AG20443 (cell line): ENCODE results near the gene NANOS3.

ENCODE experiments used
- DNase-seq: peaks from one replicate; pipeline ENCODE4 v3.0.0; 2012; ENCODE audit warnings: low spot score, mixed read lengths

The NANOS3 gene

DNA sequence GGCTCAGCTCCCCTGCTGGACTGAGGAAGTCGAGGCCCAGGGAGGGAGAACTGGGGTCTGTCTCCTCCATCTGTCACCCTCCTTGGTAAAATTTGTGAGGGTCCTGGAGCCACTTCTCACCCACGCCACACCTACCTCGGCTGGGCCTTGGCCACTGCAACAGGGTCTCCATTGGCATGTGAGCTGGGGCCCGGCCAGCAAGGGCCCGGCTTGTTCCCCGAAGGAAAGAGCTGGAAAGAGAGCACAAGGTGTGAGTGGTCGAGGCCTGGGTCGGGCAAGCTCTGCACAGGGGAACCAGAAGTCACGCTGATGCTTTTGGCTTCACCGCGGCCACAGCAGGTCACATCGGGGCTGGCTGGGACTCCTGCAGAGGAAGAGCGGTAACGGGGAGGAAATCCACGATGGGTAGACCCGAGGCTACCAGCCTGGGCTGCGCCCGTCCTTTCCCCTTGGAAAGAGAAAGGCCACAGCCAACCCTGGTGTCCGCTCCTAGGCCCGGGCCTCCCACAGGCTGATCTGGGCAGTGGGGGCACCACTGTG is 9.0 kb downstream of the NANOS3 start:
- DNase-seq = no peak

DNA sequence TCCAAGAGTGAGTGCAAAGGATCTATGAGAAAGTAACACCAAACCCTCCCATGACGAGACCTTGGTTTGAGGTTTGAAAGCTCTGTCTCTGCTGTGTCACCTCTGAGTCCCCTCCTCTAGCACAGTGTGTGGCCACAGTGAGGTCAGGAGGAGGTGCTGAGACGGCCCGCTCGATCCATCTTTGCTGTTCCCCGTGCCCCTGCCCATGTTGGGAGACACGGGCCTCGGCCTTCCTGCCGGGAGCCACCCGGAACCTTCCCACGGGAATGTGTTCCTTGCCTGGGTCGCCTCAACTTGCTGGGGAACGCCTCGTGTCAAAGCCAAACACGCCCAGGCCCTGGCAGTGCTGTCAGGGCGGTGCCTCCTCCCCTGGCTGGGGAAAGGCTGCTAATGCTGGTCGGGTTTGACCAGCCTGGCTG is 10.1 kb downstream of the NANOS3 start:
- DNase-seq = peak; percentile 53

DNA sequence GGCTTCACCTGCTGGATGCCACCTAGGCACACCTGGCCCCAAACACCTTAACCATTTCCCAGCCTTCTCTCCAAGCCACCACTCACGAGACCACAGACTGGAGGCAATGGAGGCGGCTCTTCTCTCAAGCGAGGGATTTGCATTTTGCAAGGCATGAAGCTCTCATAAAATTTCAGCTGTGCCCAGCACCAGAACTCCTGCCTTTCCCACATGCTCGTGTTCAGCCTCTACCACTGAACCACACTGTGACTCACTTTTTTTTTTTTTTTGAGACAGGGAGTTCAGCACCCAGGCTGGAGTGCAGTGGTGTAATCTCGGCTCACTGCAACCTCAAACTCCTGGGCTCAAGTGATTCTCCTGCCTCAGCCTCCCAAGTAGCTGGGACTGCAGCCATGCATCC is 10.6 kb downstream of the NANOS3 start:
- peak; percentile 68 for DNase-seq

DNA sequence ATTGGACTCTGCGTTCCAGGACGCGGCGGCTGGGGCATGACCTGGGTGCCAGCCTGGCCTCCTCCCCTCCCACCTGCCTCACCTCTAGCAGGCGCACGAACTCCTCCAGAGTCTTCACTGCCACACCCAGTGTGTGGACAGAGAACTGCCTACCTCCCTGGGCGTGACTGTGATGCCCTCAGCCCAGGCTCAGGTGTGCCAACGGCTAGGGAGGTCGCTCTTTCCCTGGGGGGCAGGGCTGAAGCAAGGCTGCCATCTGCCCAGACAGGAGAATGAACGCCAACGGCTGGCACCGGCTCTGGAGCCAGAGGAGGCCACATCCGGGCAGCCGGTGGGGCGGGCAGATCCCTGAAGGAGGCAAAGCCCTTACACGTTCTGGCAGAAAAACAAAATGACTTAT is 11.3 kb downstream of the NANOS3 start:
- no peak for DNase-seq

DNA sequence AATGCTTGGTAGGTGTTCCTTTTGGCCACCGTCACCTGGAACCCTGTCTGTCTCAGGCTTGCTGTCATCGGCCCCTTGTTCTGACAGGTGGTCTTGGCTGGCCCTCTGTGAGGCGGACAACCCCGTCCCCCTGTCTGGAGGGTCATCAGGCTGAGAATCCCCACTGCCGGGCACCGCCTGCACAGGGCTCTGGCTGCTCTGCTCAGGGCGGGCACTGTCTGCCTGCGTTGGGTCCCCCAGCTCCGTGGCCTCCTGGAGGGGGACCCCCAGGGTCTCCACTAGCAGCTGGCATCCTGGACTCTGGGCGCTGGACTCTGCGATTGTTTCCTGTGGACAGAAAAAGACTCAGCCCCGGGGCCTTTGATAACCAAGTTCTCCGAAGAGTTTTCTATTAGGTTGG is 13.2 kb downstream of the NANOS3 start:
- no peak for DNase-seq

DNA sequence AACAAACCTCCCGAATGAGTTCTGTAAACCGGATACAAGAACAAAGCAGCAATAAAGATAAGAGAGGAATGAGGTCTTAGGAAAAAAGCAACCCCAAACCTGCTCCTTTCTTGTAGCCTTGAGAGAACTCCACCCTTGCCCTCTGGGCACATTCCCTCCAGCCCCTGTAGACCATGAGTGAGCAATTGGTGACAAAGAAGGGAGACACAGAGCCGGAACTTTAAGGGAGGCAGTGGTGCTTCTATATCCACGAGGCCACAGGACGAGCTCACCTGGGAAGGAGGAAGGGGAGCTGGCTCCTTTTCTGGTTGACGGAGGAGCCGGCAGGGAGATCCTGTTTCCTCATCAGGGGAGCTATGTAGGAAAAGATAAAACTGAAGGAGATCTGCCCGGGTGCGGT is 15.9 kb downstream of the NANOS3 start:
- DNase-seq = no peak

DNA sequence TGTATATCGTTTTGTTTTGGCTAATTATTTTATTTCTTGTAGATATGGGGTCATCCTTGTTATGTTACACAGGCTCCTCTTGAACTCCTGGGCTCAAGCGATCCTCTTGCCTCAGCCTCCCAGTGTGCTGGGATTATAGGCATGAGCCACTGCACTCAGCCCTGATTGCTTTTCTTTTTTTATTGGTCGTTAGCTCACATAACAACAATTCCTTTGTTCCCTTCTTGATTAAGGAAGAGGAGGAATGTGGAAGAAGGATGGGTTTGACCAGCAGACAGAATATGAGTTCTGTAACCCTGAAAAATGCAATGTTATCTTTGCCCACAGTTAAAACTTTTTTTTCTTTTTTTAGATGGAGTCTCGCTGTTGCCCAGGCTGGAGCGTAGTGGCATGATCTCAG is 17.6 kb downstream of the NANOS3 start:
- DNase-seq = no peak

DNA sequence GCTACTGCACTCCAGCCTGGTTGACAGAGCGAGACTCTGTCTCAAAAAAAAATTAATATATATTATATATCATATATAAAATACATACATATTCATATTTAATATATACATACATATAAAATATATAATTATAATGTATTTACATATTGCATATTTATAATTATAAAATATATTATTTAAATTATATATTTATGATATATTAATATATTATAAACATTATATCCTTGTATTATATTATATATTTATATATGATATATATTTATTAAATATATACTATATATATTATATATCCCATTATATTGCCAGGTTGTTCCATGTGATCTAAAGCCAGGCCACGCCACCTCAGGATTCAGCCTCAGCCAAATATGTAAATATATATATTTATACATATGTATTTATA is 19.3 kb downstream of the NANOS3 start:
- DNase-seq = no peak

DNA sequence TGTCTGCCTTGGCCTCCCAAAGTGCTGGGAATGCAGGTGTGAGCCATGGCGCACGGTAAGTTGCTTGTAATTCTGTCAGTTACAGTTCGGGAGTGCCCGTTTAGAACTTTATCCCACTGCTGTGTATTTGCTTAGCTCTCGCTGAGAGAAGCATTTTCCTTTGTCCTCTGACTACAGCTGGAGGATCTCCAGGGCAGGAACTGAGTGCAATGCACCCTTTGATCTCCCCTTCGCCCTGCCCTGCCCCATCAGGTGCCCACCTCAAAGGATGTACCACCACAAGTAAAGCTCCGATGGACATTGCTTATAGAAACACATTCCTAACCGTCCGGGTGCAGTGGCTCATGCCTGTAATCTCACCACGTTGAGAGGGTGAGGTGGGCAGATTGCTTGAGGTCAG is 22.5 kb downstream of the NANOS3 start:
- DNase-seq = no peak

DNA sequence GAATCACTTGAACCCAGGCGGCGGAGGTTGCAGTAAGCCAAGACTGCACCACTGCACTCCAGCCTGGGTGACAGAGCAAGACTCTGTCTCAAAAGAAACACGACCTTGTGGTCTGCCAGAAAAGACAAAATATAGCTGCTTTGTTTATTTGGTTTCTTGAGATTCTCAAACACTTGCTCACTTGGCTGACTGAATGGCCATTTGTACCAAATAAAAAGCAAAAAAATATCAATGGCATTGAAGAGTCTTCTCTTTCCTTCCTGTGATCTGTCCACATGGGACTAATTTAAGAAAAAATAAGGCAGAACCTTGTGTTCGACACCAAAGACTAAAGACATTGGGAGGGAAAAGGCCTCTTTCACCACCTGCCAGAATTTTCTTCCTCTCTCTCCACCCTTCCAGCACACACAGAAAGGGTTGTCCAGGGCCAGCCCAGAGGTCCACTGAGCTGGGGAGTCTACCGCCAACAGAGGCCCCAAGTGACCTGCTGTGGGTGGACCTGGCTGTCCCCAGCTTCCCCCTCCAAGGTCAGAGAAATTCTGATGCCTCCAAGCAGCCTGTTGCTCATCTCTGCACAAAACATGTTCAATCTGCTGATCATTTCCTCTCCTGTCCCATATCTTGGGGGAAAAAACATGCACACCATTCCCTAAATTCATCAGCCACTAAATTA is 23.1 kb downstream of the NANOS3 start:
- no peak for DNase-seq

DNA sequence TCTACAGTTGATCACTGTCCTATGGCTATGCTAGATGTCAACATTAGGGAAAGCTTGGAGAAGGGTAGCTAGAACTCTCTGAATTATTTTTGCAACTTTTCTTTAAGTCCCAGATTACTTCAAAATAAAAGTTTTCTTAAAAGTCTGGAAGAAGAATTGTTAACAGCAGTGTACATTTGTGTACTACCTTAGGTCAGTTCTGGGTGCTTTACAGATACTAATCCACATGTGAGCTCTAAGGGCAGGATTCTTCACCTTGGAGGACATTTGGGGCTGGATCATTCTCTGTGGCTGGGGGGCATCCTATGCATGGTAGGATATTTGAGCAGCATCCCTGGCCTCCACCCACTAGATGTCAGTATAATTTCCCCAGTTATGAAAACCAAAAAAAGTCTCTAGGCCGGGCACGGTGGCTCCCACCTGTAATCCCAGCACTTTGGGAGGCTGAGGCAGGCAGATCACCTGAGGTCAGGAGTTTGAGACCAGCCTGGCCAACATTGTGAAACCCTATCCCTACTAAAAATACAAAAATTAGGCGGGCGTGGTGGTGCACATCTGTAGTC is 26.1 kb downstream of the NANOS3 start:
- no peak for DNase-seq

DNA sequence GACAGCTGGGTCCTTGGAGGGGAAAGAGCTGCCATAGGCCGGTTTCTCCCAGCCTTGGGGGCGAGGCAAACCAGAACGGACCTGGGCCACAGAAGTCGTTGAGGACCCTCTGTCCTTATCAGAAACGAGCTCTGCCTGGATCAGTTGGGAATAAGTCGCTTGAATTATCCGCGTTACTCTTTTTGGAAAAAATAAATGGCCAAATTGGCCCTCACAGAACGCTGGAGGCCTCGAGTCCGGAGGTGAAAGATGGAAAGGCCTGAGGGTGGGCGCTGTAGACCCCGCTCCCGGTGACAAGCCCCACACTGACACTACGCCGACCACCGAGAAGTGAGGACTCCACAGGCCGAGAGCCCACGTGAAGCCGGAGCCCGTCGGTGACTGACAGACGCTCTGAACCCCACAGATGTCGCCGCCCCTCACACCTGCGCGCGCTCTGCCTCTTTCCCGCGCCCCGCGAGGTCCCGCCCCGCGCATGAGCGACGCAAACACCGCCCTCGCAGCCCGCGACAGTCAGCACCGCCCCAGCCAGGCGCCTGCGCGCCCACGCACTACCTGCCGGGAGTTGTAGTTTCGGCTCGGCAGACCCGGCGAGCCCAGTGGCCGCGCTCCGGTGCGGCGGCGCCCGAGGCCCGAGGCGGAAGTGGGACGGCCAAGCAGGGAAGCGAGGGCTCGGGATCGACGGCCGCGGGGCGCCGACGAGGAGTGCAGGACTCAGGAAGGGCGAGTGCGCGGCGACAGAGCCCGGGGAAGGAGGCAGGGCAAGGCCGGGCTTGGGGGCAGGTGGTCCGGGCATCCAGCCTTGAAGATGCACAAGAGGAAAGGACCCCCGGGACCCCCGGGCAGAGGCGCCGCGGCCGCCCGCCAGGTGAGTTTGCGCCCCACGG is 28.9 kb downstream of the NANOS3 start, which contains the start of the genes BRME1 and CC2D1A:
Gene BRME1, minus strand, starts transcription at position 484 of the 887 bp plus-strand sequence. CDS start 1,225 bp downstream, outside the sequence.
Gene CC2D1A, plus strand, starts transcription at position 568 of the 887 bp plus-strand sequence. Its CDS starts 241 bp downstream, at position 809.
- DNase-seq = peak; percentile 100

DNA sequence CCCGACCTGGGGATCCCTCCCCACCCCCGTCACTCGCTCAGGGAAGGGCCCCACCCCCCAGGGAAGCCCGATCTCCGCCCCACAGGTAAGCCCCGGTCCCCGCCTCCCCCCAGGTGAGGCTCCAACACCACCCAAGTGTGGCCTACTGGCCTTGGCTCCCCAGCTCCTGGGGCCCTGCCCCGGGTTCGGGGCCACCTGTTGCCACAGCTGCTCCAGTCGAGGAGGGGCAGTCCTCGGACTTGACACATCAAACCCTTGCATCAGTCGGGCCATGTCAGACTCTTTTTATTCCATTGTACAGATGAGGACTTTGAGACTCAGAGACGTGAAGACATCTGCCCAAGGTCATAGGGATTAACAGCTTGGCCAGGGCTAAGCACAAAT is 29.6 kb downstream of the NANOS3 start:
- no peak for DNase-seq

DNA sequence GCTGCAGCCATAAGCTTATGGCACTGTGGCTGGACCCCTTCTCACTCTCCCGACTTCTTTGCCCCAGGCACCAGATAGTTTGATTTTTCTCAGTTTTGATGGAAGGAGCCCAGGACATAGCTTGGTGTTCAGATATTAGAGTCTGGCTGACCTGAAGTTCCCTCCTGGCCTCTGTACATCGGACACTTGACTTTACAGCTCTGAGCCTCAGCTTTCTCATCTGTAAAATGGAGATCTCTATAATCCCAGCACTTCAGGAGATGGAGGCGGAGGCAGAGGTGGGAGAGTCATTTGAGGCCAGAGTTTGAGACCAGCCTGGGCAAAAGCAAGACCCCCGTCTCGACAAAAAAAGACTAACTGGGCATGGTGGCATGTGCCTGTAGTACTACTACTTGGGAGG is 30.0 kb downstream of the NANOS3 start:
- no peak for DNase-seq

DNA sequence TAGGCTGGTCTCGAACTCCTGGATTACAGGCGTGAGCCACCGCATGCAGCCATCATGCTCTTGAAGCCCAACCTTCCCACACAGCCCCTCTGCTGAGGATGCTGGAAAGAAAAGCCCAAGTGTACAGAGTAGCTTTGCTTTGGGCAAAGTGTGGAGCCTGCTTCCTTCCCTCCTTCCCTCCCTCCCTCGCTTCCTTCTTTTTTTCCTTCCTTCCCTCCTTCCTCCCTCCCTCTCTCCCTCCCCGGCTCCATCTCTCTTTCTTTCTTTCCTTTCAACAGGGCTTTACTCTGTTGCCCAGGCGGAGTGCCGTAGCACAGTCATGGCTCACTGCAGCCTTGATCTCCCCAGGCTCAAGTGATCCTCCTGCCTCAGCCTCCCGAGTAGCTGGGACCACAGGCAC is 31.7 kb downstream of the NANOS3 start:
- DNase-seq = no peak

DNA sequence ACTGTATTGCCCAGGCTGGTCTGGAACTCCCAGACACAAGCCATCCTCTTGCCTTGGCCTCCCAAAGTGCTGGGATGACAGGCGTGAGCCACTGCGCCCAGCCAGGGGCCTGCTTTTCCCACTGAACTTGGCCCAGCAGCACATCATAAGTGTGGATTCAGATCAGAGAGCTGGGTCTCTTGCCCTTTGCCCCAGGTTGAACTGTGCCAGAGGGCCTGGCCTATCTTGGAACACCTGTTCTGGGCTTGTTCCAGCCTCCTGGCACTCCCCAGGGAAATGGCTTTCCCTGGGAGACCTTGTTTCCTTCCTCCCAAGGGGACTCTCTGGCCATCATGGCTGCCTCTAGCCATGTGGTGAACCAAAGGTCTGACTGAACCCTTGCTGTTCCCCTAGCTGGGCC is 32.5 kb downstream of the NANOS3 start:
- no peak for DNase-seq

DNA sequence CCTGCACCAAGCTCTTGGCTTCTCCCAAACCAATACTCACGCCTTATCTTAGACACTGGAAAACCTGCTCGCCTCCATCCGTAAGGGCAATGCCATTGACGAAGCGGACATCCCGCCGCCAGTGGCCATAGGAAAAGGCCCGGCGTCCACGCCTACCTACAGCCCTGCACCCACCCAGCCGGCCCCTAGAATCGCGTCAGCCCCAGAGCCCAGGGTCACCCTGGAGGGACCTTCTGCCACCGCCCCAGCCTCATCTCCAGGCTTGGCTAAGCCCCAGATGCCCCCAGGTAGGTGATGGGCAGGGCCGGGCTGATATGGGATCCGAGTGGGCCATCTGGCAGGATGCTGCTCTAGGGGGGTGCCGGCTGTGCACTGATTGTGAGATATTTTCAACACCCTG is 36.4 kb downstream of the NANOS3 start:
- no peak for DNase-seq

DNA sequence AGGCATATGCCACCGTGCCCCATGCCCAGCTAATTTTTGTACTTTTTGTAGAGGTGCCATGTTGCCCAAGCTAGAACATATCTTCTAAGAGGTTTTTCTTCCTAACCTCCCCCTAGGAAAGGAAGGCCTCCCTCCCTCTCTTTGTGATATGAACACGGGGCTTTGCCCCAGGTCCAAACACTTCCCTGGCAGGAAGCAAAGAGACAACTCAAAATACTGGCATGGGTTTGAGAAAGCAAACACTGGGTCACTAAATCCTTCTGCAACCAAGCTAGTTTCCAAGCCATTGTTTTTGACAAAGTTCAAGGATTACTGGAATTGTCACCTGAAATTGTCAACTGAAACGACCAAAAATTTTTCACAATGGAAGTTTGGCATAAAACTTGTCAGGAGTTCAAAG is 37.8 kb downstream of the NANOS3 start:
- no peak for DNase-seq

DNA sequence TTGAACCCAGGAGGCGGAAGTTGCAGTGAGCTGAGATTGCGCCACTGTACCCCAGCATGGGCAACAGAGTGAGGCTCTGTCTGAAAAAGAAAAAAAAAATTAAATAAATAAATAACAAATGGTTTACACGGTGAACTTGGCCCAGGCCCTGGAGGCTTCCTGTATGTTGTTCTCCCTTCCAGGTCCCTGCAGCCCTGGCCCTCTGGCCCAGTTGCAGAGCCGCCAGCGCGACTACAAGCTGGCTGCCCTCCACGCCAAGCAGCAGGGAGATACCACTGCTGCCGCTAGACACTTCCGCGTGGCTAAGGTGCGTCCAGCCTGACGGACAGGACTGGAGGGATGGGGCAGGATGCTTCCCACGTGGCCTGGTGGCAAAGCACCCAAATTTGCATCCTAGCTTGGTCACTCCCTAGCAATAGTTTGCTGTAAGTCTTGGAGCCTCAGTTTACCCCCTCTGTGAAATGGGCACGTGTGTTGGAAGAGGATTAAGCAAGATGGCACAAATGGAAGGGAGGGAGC is 41.0 kb downstream of the NANOS3 start:
- no peak for DNase-seq

DNA sequence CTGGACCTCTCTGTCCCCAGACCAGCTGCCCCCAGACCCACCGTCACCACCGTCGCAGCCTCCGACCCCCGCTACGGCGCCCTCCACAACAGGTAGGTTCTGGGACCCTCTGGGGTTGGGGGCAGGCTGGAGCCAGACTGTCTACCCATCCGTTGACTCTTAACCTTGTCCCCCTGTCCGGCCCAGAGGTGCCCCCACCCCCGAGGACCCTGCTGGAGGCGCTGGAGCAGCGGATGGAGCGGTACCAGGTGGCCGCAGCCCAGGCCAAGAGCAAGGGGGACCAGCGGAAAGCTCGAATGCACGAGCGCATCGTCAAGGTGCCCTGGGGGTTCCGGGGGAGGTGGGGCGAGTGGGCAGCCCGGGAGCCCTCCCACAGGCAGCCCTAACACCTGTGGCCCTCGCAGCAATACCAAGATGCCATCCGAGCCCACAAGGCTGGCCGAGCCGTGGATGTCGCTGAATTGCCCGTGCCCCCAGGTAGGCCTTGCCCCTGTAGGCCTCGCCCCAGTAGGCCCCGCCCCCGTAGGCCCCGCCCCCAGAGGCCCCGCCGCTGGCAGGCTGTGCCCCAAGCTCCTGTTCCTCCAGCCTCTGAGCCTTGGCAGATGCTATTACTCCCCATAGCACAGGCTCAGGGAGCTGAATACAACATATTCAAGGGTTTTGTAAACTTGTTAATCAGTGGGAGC is 41.9 kb downstream of the NANOS3 start:
- no peak for DNase-seq

DNA sequence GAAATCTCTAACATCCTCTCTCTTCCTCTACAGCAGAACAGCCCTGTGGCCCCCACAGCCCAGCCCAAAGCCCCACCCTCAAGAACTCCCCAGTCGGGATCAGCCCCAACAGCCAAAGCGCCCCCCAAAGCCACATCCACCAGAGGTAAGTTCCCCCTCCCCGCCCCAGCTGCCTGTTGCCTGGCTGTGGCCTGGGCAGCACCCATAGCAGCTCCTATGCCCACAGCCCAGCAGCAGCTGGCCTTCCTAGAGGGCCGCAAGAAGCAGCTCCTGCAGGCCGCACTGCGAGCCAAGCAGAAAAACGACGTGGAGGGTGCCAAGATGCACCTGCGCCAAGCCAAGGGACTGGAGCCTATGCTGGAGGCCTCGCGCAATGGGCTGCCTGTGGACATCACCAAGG is 43.6 kb downstream of the NANOS3 start:
- no peak for DNase-seq
